Activated CD8-positive, alpha-beta T cell treated with anti-CD3 and anti-CD28 coated beads for 36 hours (primary cell): ENCODE measurements around the gene RABGAP1L. TPM values are rescaled to one million over a fixed set of nuclear protein-coding genes. Genes with fewer than 3 reads are reported as not detected.

Experiments used
- ATAC-seq: fragments of 200-7000 bp; cut with Tn5 transposase; one replicate; pipeline ENCODE4 v1.10.0; 2021; ENCODE audit warnings: mild to moderate bottlenecking, moderate library complexity
- CTCF ChIA-PET: fragments of 350-600 bp; sonication (Branson Sonifier 250); formaldehyde crosslinking; loops from one replicate; lab custom pipeline; 2021; ENCODE audit warnings: antibody characterized with exemption; lab: Charles Lee
- POLR2A ChIA-PET: fragments of 350-600 bp; sonication (Branson Sonifier 250); formaldehyde crosslinking; loops from one replicate; lab custom pipeline; 2021; ENCODE audit warnings: antibody characterized with exemption; lab: Charles Lee
- DNase-seq: peaks from one replicate; pipeline ENCODE4 v3.0.0-alpha.2; 2020
- H3K27ac Mint-ChIP-seq: one replicate; pipeline ENCODE4 v1.8.0; 2021; ENCODE audit warnings: mild to moderate bottlenecking, mixed read lengths
- H3K27me3 Mint-ChIP-seq: one replicate; pipeline ENCODE4 v1.8.0; 2021; ENCODE audit warnings: mixed read lengths
- H3K36me3 Mint-ChIP-seq: one replicate; pipeline ENCODE4 v1.8.0; 2021; ENCODE audit warnings: low read depth, mixed read lengths
- H3K4me1 Mint-ChIP-seq: one replicate; pipeline ENCODE4 v1.8.0; 2021; ENCODE audit warnings: low read depth, mixed read lengths
- H3K4me3 Mint-ChIP-seq: one replicate; pipeline ENCODE4 v1.8.0; 2021; ENCODE audit warnings: mild to moderate bottlenecking, moderate library complexity, mixed read lengths
- H3K9me3 Mint-ChIP-seq: one replicate; pipeline ENCODE4 v1.8.0; 2021; ENCODE audit warnings: mixed read lengths
- CTCF ChIP-seq: fragments of 200-600 bp; IDR thresholded peaks from one replicate; pipeline ENCODE4 v1.8.0; 2022; ENCODE audit warnings: antibody characterized with exemption, mild to moderate bottlenecking
- intact Hi-C: fragments of 100-400 bp; cut with micrococcal nuclease; formaldehyde crosslinking; loops from one replicate; pipeline ENCODE4 v1.10.0; 2022
- total RNA-seq, 2 experiments: library from RNA; stranded (reverse); gene quantifications; one replicate each; pipeline ENCODE4 v1.2.3, GENCODE V29; 2021

RABGAP1L gene
- total RNA-seq, 2 experiments from 2014 or later, result 26.9 to 29.4 TPM

GRCh38 chr1:174656409-174657059, 497.2 kb downstream of the RABGAP1L start:
- ATAC-seq, result no peak

GRCh38 chr1:174657411-174657810, 498.1 kb downstream of the RABGAP1L start:
- ATAC-seq, result no peak
- Mint-ChIP-seq H3K9me3 (no peaks in the 10 kb centered on the region), H3K4me1 (no peaks in the 10 kb centered on the region), H3K27ac (no peak overlapping the region), H3K27me3 (no peaks in the 10 kb centered on the region), H3K36me3 (peaks cover 5% of the 10 kb centered on the region), H3K4me3 (no peak overlapping the region)
- intact Hi-C loops, result no loop called here
- ChIA-PET CTCF (no interaction called here), POLR2A (no interaction called here)
- no peak for TF ChIP-seq CTCF
- no peak for DNase-seq

More at GRCh38 chr1:174656409-174657059, 497.2 kb downstream of the RABGAP1L start:
- Mint-ChIP-seq H3K4me1 (no peaks in the 10 kb centered on the region), H3K36me3 (peaks cover 5% of the 10 kb centered on the region), H3K27me3 (no peaks in the 10 kb centered on the region), H3K9me3 (peaks cover under 1% of the 10 kb centered on the region), H3K4me3 (no peak overlapping the region), H3K27ac (no peak overlapping the region)
- TF ChIP-seq CTCF, result no peak
- intact Hi-C loops, result no loop called here
- ChIA-PET CTCF (no interaction called here), POLR2A (no interaction called here)
- no peak for DNase-seq

GRCh38 chr1:174657893-174658292, 498.6 kb downstream of the RABGAP1L start:
- ChIA-PET CTCF (no interaction called here), POLR2A (no interaction called here)
- no peak for DNase-seq
- H3K27ac Mint-ChIP-seq, result no peak overlapping the region
- intact Hi-C loops, result no loop called here
- H3K4me1 Mint-ChIP-seq, result no peaks in the 10 kb centered on the region
- H3K27me3 Mint-ChIP-seq, result no peaks in the 10 kb centered on the region
- H3K4me3 Mint-ChIP-seq, result no peak overlapping the region
- ATAC-seq, result no peak
- peaks cover 5% of the 10 kb centered on the region for H3K36me3 Mint-ChIP-seq
- no peak for TF ChIP-seq CTCF
- no peaks in the 10 kb centered on the region for H3K9me3 Mint-ChIP-seq

GRCh38 chr1:174659823-174660222, 500.5 kb downstream of the RABGAP1L start:
- H3K27me3 Mint-ChIP-seq, result no peaks in the 10 kb centered on the region
- no peak for TF ChIP-seq CTCF

GRCh38 chr1:174660476-174660875, 501.2 kb downstream of the RABGAP1L start:
- Mint-ChIP-seq H3K36me3 (peaks cover 2% of the 10 kb centered on the region), H3K27me3 (no peaks in the 10 kb centered on the region), H3K4me3 (no peak overlapping the region), H3K9me3 (no peaks in the 10 kb centered on the region), H3K4me1 (no peaks in the 10 kb centered on the region), H3K27ac (no peak overlapping the region)
- no peak for TF ChIP-seq CTCF
- ChIA-PET POLR2A (no interaction called here), CTCF (no interaction called here)
- no peak for ATAC-seq
- intact Hi-C loops, result no loop called here
- no peak for DNase-seq

More at GRCh38 chr1:174659823-174660222, 500.5 kb downstream of the RABGAP1L start:
- intact Hi-C loops, result no loop called here
- H3K27ac Mint-ChIP-seq, result no peak overlapping the region
- no peaks in the 10 kb centered on the region for H3K9me3 Mint-ChIP-seq
- ATAC-seq (no peak), DNase-seq (no peak)
- no peak overlapping the region for H3K4me3 Mint-ChIP-seq
- no peaks in the 10 kb centered on the region for H3K4me1 Mint-ChIP-seq
- CTCF ChIA-PET, result no interaction called here
- POLR2A ChIA-PET, result no interaction called here
- peaks cover 5% of the 10 kb centered on the region for H3K36me3 Mint-ChIP-seq
